GM12878 (cell line): ENCODE measurements around the gene CCR3. TPM values are rescaled to one million over a fixed set of nuclear protein-coding genes. Genes with fewer than 3 reads are reported as not detected.
A peak's percentile ranks its signal among the peaks of the same experiment; 100 is the strongest.

Experiments
- ATAC-seq: fragments of 200-7000 bp; cut with Tn5 transposase; 3 replicates; pipeline ENCODE4 v1.9.1; 2020; ENCODE audit warnings: mild to moderate bottlenecking, moderate library complexity
- BruUV-seq: library from RNA; stranded (reverse); fragments of 400-500 nt; replicated peaks from 2 replicates; lab custom pipeline; 2021; lab: Mats Ljungman, UMichigan
- CTCF ChIA-PET: fragments of 300-600 bp; sonication (Branson Sonifier 250); formaldehyde crosslinking; extraction: SDS; loops from one replicate; lab custom pipeline; 2021; ENCODE audit warnings: inconsistent platforms; lab: Yijun Ruan, JAX
- POLR2A ChIA-PET: fragments of 350-600 bp; formaldehyde crosslinking; extraction: SDS; loops from one replicate; lab custom pipeline; 2021; ENCODE audit warnings: inconsistent platforms; lab: Charles Lee
- RAD21 ChIA-PET: fragments of 300-600 bp; sonication (Branson Sonifier 250); formaldehyde crosslinking; loops from one replicate; lab custom pipeline; 2023; ENCODE audit warnings: antibody characterized with exemption; ENCODE audit not compliant: unreplicated experiment; lab: Charles Lee
- SMC1A ChIA-PET: fragments of 300-600 bp; sonication (Branson Sonifier 250); formaldehyde crosslinking; loops from one replicate; lab custom pipeline; 2023; ENCODE audit not compliant: unreplicated experiment, uncharacterized antibody; lab: Charles Lee
- DNase-seq: peaks from one replicate; pipeline ENCODE4 v3.0.0-alpha.2; 2011; ENCODE audit warnings: low read depth, low spot score
- FAIRE-seq: peaks from 3 replicates; lab custom pipeline; 2011; peaks lifted over from hg19 to GRCh38; lab: Jason Lieb, UNC
- H2AFZ ChIP-seq: 2 replicates; pipeline ENCODE4 v1.6.0; 2011; ENCODE audit warnings: low read depth, low read length, control low read depth; ENCODE audit not compliant: control insufficient read depth
- H3K27ac ChIP-seq: 2 replicates; pipeline ENCODE4 v1.5.1; 2011; ENCODE audit warnings: control low read depth; ENCODE audit not compliant: control insufficient read depth, insufficient read depth
- H3K27me3 ChIP-seq, 2 experiments: replicated peaks in 1 of 2; 2 replicates each; pipeline versions ENCODE4 v1.6.0 to v1.6.1; 2011; ENCODE audit warnings: low read length in 1 of 2; ENCODE audit not compliant: control insufficient read depth in 2 of 2, insufficient read depth in 2 of 2
- H3K36me3 ChIP-seq, 2 experiments: 2 replicates each; pipeline ENCODE4 v1.5.1; 2011; ENCODE audit warnings: low read length in 1 of 2; ENCODE audit not compliant: control insufficient read depth in 2 of 2, insufficient read depth in 2 of 2
- H3K4me1 ChIP-seq: 2 replicates; pipeline ENCODE4 v1.6.1; 2011; ENCODE audit warnings: mild to moderate bottlenecking, low read length, moderate library complexity, mixed read lengths; ENCODE audit not compliant: control insufficient read depth, insufficient read depth
- H3K4me2 ChIP-seq: 2 replicates; pipeline ENCODE4 v1.6.0; 2011; ENCODE audit warnings: control low read depth; ENCODE audit not compliant: control insufficient read depth, insufficient read depth
- H3K4me3 ChIP-seq: fragments of 200-600 bp; sonication (generic); 2 replicates; pipeline ENCODE4 v1.5.1; 2016
- H3K79me2 ChIP-seq: 2 replicates; pipeline ENCODE4 v1.6.0; 2011; ENCODE audit warnings: low read length; ENCODE audit not compliant: control insufficient read depth, insufficient read depth
- H3K9ac ChIP-seq: 2 replicates; pipeline ENCODE4 v1.8.0; 2011; ENCODE audit warnings: low read length, control low read depth, mixed read lengths; ENCODE audit not compliant: control insufficient read depth, insufficient read depth
- H3K9me3 ChIP-seq: replicated peaks from 3 replicates; pipeline ENCODE4 v1.5.1; 2011; ENCODE audit warnings: mild to moderate bottlenecking, low read length; ENCODE audit not compliant: control insufficient read depth, insufficient read depth
- H4K20me1 ChIP-seq: 2 replicates; pipeline ENCODE4 v1.6.0; 2011; ENCODE audit not compliant: control insufficient read depth, insufficient read depth
- CHD4 ChIP-seq: fragments of 200-600 bp; sonication (generic); IDR thresholded peaks from 2 replicates; pipeline ENCODE4 v1.6.1; 2016; ENCODE audit warnings: mild to moderate bottlenecking
- DPF2 ChIP-seq: fragments of 450-650 bp; IDR thresholded peaks from 2 replicates; pipeline ENCODE4 v1.6.1; 2017; ENCODE audit warnings: mild to moderate bottlenecking
- EZH2 ChIP-seq: IDR thresholded peaks from 2 replicates; pipeline ENCODE4 v1.6.1; 2012; ENCODE audit warnings: low read depth, mild to moderate bottlenecking, control low read depth, inconsistent platforms, low read length, borderline replicate concordance; ENCODE audit not compliant: control insufficient read depth
- IKZF1 ChIP-seq: fragments of 450-650 bp; conservative IDR thresholded peaks from 2 replicates; pipeline ENCODE4 v1.6.1; 2017; ENCODE audit warnings: antibody characterized with exemption, mild to moderate bottlenecking
- IKZF2 ChIP-seq, 2 experiments: fragments of 450-650 bp; IDR thresholded peaks; 2 replicates each; pipeline ENCODE4 v1.6.1; 2017; ENCODE audit warnings: mild to moderate bottlenecking in 2 of 2, moderate library complexity in 2 of 2
- IRF4 ChIP-seq: IDR thresholded peaks from 2 replicates; pipeline ENCODE4 v1.6.1; 2011; ENCODE audit warnings: low read depth, low read length
- MTA2 ChIP-seq: fragments of 450-650 bp; IDR thresholded peaks from 2 replicates; pipeline ENCODE4 v1.6.1; 2016; ENCODE audit warnings: low read depth, mild to moderate bottlenecking, moderate library complexity
- NR2C2 ChIP-seq: IDR thresholded peaks from 2 replicates; pipeline ENCODE4 v1.6.1; 2011; ENCODE audit warnings: borderline replicate concordance, low read depth; ENCODE audit not compliant: control insufficient read depth, insufficient read length
- RB1 ChIP-seq: fragments of 450-650 bp; formaldehyde crosslinking; IDR thresholded peaks from 2 replicates; pipeline ENCODE4 v1.6.1; 2017; ENCODE audit warnings: mild to moderate bottlenecking, borderline replicate concordance
- RUNX3 ChIP-seq: IDR thresholded peaks from 2 replicates; pipeline ENCODE4 v1.6.1; 2012; ENCODE audit warnings: low read length, inconsistent platforms
- SMARCA5 ChIP-seq: fragments of 450-650 bp; IDR thresholded peaks from 2 replicates; pipeline ENCODE4 v1.6.1; 2017; ENCODE audit warnings: mild to moderate bottlenecking
- YBX1 ChIP-seq: fragments of 450-650 bp; IDR thresholded peaks from 2 replicates; pipeline ENCODE4 v1.6.1; 2016; ENCODE audit warnings: antibody characterized with exemption
- ZNF24 ChIP-seq: fragments of 450-650 bp; IDR thresholded peaks from 2 replicates; pipeline ENCODE4 v1.6.1; 2017; ENCODE audit warnings: antibody characterized with exemption, mild to moderate bottlenecking
- in situ Hi-C: fragments of 300-500 bp; cut with MboI; formaldehyde crosslinking; loops from 9 replicates; pipeline ENCODE4 v1.14.3; 2018; ENCODE audit warnings: mixed read lengths
- intact Hi-C: fragments of 100-400 bp; cut with micrococcal nuclease; formaldehyde crosslinking; loops from one replicate; pipeline ENCODE4 v1.14.2; 2022; ENCODE audit not compliant: unreplicated experiment
- polyA plus RNA-seq, 11 experiments: library from polyadenylated mRNA; depleted of rRNA in 4 of 11; unstranded in 6 of 11; stranded (reverse) in 5 of 11; fragments of >200 nt; fragmentation: Nextera tagmentation in 4 of 11; fragmentation: Illumina TruSeq in 1 of 11; extraction: Ambion mirVana in 4 of 11; extraction: Trizol in 1 of 11; gene quantifications; 1 replicate in 1 of 11; 2 replicates in 10 of 11; pipeline versions ENCODE4 v1.2.1 to v1.2.3, GENCODE V29; 2011 to 2016; ENCODE audit warnings: inconsistent platforms in 2 of 11, missing spikeins in 2 of 11, low read depth in 1 of 11
- total RNA-seq, 4 experiments: library from RNA; depleted of rRNA in 3 of 4; stranded (reverse); fragments of >200 nt in 3 of 4; fragmentation: Illumina TruSeq in 1 of 4; extraction: Trizol in 1 of 4; gene quantifications; 2 replicates each; pipeline versions ENCODE4 v1.2.1 to v1.2.3, GENCODE V29; 2013 to 2021
- TF ChIP-seq, protein P1 (sequence below): fragments of 150-350 bp; IDR thresholded peaks from 2 replicates; pipeline ENCODE4 v1.6.1; 2016; ENCODE audit warnings: low read depth, low read length
- TF ChIP-seq, protein P2 (sequence below): fragments of 450-650 bp; IDR thresholded peaks from 2 replicates; pipeline ENCODE4 v1.6.1; 2016; ENCODE audit warnings: mild to moderate bottlenecking

The CCR3 gene
- total and polyA plus RNA-seq, 10 of the 15 experiments (the other 5 are each of a cell fraction or from before 2014, with no cell fraction given): 0.13 to 0.78 (median 0.41) TPM; not detected in 1

DNA sequence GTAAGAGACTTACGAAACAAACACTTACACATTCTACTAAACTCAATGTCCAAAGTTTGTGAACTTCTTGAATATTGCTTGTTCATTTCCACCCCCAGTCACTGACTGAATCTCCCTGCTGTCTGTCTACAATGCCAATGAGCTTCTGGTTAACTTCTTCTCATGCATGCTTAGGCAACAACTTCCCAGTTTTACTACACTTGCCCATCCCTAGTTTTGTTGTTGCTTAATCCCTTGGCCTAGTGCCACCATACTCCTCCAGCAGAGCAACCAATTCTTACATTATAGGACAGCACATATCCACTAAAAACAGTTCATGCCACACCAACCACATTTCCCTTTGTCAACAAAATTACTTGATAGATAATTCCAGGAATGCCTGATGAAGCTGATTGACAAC is 70.7 kb downstream of the CCR3 start (continued):
- TF ChIP-seq, protein P1, sequence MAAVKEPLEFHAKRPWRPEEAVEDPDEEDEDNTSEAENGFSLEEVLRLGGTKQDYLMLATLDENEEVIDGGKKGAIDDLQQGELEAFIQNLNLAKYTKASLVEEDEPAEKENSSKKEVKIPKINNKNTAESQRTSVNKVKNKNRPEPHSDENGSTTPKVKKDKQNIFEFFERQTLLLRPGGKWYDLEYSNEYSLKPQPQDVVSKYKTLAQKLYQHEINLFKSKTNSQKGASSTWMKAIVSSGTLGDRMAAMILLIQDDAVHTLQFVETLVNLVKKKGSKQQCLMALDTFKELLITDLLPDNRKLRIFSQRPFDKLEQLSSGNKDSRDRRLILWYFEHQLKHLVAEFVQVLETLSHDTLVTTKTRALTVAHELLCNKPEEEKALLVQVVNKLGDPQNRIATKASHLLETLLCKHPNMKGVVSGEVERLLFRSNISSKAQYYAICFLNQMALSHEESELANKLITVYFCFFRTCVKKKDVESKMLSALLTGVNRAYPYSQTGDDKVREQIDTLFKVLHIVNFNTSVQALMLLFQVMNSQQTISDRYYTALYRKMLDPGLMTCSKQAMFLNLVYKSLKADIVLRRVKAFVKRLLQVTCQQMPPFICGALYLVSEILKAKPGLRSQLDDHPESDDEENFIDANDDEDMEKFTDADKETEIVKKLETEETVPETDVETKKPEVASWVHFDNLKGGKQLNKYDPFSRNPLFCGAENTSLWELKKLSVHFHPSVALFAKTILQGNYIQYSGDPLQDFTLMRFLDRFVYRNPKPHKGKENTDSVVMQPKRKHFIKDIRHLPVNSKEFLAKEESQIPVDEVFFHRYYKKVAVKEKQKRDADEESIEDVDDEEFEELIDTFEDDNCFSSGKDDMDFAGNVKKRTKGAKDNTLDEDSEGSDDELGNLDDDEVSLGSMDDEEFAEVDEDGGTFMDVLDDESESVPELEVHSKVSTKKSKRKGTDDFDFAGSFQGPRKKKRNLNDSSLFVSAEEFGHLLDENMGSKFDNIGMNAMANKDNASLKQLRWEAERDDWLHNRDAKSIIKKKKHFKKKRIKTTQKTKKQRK: no peak
- TF ChIP-seq RB1: no peak
- TF ChIP-seq, all 136 proteins: peak for 0

DNA sequence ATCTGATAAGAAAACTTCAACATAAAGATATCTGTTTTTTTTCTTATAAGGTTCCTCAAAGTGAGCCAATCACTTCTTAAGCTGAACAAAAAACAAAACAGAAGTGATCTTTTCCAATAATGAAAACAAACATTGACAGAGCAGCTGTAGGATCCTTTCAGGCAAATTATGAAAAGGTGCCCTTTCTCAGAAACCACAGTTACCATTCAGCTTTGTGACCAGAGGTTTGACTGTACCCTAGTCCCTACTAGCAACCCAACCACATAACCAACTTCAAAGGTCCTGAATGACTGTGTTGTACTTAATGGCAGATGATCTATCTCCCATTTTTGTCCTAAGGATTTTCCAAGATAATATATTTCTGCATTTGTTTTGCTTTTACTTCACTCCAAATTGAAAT is 72.3 kb downstream of the CCR3 start:
- ChIA-PET SMC1A (interaction anchor here (0.9 to 3.8 kb wide), 8 partner anchors 9 to 99 kb away, joined by 3 to 22 read pairs (median 5); no protein-coding TSS in a partner anchor), RAD21 (interaction anchor here (1.6 kb wide), 2 partner anchors 54 to 99 kb away, joined by 3 to 4 read pairs; no protein-coding TSS in a partner anchor), CTCF (interaction anchor here (1.2 to 1.5 kb wide), 2 partner anchors 14 to 38 kb away, joined by 3 read pairs; no protein-coding TSS in a partner anchor), POLR2A (interaction anchor here (1.3 kb wide), 1 partner anchor 15 kb away, joined by 3 read pairs; no protein-coding TSS in a partner anchor)
- peak; percentile 89 for ATAC-seq
- Histone ChIP-seq H4K20me1 (no peaks in the 10 kb centered on the region), H3K27me3 (no peaks in the 10 kb centered on the region), H3K79me2 (no peaks in the 10 kb centered on the region), H3K9me3 (peaks cover 2% of the 10 kb centered on the region), H3K27ac (no peak overlapping the region), H3K4me2 (no peak overlapping the region), H3K4me3 (no peak overlapping the region), H2AFZ (no peak overlapping the region), H3K9ac (no peak overlapping the region), H3K4me1 (peaks cover 5% of the 10 kb centered on the region; the same call in 1 of the 2 replicates), H3K36me3 (no peaks in the 10 kb centered on the region)
- peak; percentile 18 for FAIRE-seq
- no TSS peak for BruUV-seq
- TF ChIP-seq DPF2: 0 out of 2 replicates have a peak, but pooled peaks have one; percentile 25
- TF ChIP-seq MTA2: 0 out of 2 replicates have a peak, but pooled peaks have one; percentile 57
- TF ChIP-seq NR2C2: no peak
- TF ChIP-seq RUNX3: peak; percentile 62; the same call in 1 of the 2 replicates
- no peak for TF ChIP-seq CHD4
- no peak for TF ChIP-seq SMARCA5
- TF ChIP-seq IKZF1: peak; percentile 65
- TF ChIP-seq ZNF24: peak; percentile 89
- peak; percentile 71 to 73; a peak in 3 of 4 replicates for TF ChIP-seq IKZF2 (IDR thresholded peaks at IDR 0.05)
- TF ChIP-seq YBX1: no peak
- no peak for TF ChIP-seq IRF4
- TF ChIP-seq, protein P2, sequence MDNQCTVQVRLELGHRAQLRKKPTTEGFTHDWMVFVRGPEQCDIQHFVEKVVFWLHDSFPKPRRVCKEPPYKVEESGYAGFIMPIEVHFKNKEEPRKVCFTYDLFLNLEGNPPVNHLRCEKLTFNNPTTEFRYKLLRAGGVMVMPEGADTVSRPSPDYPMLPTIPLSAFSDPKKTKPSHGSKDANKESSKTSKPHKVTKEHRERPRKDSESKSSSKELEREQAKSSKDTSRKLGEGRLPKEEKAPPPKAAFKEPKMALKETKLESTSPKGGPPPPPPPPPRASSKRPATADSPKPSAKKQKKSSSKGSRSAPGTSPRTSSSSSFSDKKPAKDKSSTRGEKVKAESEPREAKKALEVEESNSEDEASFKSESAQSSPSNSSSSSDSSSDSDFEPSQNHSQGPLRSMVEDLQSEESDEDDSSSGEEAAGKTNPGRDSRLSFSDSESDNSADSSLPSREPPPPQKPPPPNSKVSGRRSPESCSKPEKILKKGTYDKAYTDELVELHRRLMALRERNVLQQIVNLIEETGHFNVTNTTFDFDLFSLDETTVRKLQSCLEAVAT: no peak
- no peak for TF ChIP-seq EZH2
- intact Hi-C loops (no loop called here), in situ Hi-C loops (no loop called here)
- no peak for DNase-seq
